NCI-H1930 (cell line): ENCODE results near the gene FUT3.
A peak's percentile ranks its signal among the peaks of the same experiment; 100 is the strongest.
"Not testable (repeated sequence)": the region's sequence is repeated elsewhere in the genome, so short reads cannot be mapped to it uniquely, and the experiment has no call there.

ENCODE experiments used
- DNase-seq, 2 experiments: peaks; one replicate each; lab custom pipeline; 2025; lab: John Stamatoyannopoulos, UW

Gene FUT3

GRCh38 chr19:5844456-5845433 lies 6.5 kb downstream of the FUT3 start:
- DNase-seq, result no peak

GRCh38 chr19:5843295-5843927 lies 7.8 kb downstream of the FUT3 start:
- no peak for DNase-seq

GRCh38 chr19:5841735-5842111 lies 9.5 kb downstream of the FUT3 start:
- not testable (repeated sequence) for DNase-seq

GRCh38 chr19:5839065-5840017 lies 11.9 kb downstream of the FUT3 start, which contains the start of gene FUT6:
Gene FUT6 (minus strand): TSS chr19:5839702. CDS start chr19:5832567, 7,135 bp downstream.
- DNase-seq, result no peak

GRCh38 chr19:5838353-5839064 lies 12.7 kb downstream of the FUT3 start:
- no peak for DNase-seq

GRCh38 chr19:5837761-5838352 lies 13.4 kb downstream of the FUT3 start:
- no peak for DNase-seq

GRCh38 chr19:5832527-5833216 lies 18.6 kb downstream of the FUT3 start:
- no peak for DNase-seq

GRCh38 chr19:5832061-5832460 lies 19.2 kb downstream of the FUT3 start:
- DNase-seq, result no peak

GRCh38 chr19:5831159-5831558 lies 20.1 kb downstream of the FUT3 start:
- no peak for DNase-seq

GRCh38 chr19:5829567-5830310 lies 21.5 kb downstream of the FUT3 start:
- no peak for DNase-seq

- DNase-seq, result peak; percentile 8 to 13
These were observed 22.3 kb downstream of the FUT3 start for GRCh38 chr19:5828661-5829566.

- peak; percentile 77 to 87 for DNase-seq
These were observed 23.2 kb downstream of the FUT3 start for GRCh38 chr19:5827891-5828660.

GRCh38 chr19:5827342-5827890 lies 23.8 kb downstream of the FUT3 start:
- DNase-seq, result no peak

- DNase-seq, result peak in 1 of 2 experiments; percentile 11
These were observed 24.5 kb downstream of the FUT3 start for GRCh38 chr19:5826531-5827341.

GRCh38 chr19:5825178-5825577 lies 26.1 kb downstream of the FUT3 start:
- no peak for DNase-seq

- DNase-seq, result no peak
These were observed 26.5 kb downstream of the FUT3 start for GRCh38 chr19:5824751-5825150.
